Measurements from ENCODE around the gene CNPPD1.

CNPPD1 gene

GRCh38 chr2:219178377-219179175 is 1.9 kb upstream of the CNPPD1 start:
- no peak for DNase-seq

GRCh38 chr2:219177552-219178376 is 1.0 kb upstream of the CNPPD1 start, which contains the start of gene RETREG2:
Gene RETREG2 (plus strand): TSS chr2:219178275. CDS start chr2:219178353, 78 bp downstream.
- DNase-seq, result peak; percentile 74

GRCh38 chr2:219175928-219176817 is 552 bp downstream of the CNPPD1 start:
- DNase-seq, result peak; percentile 45

- DNase-seq, result no peak
Observed at GRCh38 chr2:219175486-219175885, 1.2 kb downstream of the CNPPD1 start.

- no peak for DNase-seq
Observed at GRCh38 chr2:219174801-219175200, 1.9 kb downstream of the CNPPD1 start.

DNA sequence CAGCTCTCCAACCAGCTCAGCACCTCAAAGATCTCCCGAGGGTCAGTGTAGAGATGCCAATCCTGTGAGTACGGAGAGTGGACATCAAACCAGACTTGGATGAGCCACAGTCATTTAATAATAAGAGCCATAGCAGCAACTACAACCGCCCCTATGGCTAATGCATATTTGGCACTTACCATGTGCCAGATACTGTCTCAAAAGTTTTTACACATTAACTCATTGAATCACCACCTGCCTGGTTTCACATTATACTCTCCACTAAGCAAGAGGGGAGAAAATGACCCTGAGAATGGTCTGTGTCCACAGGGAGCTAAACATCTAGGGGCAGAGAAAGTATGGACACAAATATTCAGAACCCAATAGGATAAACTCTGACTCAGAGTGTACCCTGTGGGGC is 2.6 kb downstream of the CNPPD1 start:
- no peak for DNase-seq

DNA sequence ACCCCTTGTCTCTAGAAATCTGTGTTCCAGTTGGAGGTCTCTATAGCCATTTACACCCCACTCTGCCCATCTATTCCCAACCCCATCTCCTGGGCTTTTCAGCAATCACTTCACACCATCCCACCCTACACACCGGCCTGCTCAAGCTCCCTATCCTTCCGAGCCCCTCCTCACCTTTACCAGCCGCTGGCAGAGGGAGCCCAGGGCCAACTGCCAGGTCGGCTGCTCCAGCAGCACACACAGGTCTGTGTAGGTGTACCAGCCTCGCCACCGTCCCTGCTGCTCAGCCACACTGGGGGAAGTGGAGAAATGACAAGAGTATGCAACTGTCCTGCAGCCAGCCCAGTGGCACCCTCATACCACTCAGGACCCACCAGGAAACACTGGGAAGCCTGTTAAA is 3.5 kb downstream of the CNPPD1 start:
- DNase-seq, result no peak

GRCh38 chr2:219172231-219173154 is 4.2 kb downstream of the CNPPD1 start:
- DNase-seq, result no peak

GRCh38 chr2:219171231-219171651 is 5.5 kb downstream of the CNPPD1 start:
- DNase-seq, result peak; percentile 2

DNA sequence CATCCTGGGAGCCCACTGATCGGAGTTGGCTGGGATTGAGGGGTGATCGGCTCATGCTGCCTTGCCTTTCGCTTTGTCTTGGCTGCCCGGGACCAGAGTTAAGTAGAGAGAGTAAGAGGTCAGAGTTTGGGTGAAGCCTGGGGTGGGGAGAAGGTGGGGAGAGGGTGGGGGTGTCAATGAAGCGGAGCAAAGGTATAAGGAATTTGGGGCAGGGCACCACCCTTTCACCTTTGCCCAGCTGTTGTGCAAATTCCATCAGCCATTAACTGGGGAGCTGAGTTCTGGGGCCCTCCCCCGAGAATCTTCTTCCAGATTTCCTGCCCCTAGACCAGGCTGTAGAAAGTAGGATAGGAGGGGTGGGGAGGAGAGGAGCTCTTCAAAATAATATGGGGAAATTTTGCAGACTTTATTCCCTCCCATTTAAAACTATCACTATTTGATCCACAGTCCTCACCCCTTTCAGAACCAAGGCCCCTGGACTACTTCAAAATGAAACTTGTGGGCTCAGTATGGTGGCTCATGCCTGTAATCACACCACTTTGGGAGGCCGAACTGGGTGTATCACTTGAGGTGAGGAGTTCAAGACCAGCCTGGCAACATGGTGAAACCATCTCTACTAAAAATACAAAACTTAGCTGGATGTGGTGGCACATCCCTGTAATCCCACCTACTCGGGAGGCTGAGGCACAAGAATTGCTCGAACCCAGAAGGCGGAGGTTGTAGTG is 6.6 kb downstream of the CNPPD1 start, which contains the start of gene SLC23A3:
Gene SLC23A3, minus strand, starts transcription at position 100 of the 725 bp plus-strand sequence. Its CDS starts 45 bp downstream, at position 55.
- no peak for DNase-seq

DNA sequence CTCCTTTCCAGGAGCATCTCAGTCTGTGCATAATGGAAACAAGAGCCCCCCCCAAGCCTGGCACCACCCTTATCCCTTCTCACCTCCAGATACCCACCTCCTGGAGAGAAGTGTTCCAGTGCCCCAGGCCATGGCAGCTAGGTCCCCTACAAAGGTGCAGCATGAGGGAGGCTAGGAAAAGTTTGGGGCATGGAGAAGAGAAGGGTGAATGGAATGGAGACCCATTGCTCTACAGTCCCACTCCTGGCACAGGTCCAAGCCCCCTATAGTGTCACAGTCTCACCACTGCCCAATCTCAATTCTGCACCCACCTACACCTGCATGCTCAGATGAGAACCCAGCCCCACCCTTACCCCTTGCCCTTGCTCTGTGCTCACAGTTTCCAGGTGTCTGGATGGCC is 7.8 kb downstream of the CNPPD1 start:
- no peak for DNase-seq

DNA sequence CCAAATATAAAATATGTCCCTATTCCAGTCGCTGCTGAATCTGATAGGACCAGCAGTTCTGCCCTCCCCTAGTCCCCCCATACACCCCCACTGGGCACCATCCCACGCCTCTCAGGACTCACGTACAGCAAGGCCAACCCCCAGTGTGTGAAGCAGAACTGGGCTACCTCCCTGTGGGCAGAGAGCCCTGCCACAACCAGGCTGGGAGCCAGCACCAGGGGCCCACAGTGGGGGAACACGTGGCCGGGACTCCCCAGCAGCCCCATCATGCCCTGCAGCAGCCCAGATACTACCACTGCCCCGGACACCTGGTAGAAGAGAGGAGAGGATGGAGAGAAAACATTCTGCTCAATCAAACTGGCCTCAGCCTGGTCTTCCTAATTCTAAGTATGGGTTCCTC is 8.2 kb downstream of the CNPPD1 start:
- no peak for DNase-seq

DNA sequence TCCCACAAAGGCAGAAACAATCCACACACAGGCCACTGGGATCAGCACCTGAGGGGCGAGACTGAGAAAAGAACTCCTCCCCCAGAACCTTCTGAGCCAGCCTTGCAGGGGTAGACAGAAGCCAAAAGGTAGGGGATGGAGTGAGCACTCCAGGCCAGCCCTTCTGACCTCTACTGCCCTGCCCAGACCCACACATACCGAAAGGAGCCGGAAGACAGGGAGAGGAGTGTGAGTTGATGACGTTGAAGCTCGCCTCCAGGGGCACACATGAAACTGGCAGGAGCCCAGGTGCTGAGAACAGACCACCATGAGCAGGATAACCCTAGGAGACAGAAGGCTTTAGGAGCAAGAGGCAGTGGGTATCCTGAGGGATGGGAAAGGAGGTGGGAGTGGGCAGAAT is 8.7 kb downstream of the CNPPD1 start:
- DNase-seq, result no peak

DNA sequence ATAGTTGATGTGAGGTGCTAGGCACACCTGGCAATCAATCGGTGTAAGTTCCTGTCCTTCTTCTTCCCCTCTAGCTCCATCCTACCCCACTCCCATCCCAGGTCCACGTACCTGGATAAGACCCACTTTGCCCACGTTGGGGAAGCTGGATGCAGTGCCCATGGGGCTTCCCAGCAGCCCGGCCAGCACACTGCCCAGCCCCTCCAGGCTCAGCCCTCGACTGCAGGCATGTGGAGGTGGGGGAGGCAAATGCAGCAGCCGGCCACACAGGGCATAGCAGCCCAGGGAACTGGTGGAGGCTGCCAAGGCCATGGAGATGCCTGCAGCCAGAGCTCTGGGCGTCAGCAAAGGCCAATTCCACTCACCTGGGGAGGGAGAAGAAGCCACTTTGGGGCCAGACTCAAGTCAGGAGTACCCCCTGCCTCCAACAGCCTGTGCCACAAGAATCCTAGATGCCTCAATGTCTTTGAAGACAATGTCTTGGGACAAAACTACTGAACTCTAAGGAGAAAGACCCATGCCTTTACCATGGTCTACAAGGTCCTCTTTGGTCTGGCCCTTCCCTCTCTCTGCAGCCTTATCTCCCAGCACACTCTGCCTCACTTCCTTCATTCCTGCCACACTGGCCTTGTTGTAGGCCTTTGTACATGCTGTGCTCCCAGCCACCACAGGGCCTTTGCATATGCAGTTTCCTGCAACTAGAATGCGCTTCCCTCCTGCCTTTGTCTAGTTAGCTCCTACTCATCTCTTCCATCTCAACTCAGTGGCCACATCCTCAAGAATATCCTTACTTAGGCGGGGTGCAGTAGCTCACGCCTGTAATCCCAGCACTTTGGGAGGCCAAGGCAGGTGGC is 11.4 kb downstream of the CNPPD1 start:
- DNase-seq, result no peak

DNA sequence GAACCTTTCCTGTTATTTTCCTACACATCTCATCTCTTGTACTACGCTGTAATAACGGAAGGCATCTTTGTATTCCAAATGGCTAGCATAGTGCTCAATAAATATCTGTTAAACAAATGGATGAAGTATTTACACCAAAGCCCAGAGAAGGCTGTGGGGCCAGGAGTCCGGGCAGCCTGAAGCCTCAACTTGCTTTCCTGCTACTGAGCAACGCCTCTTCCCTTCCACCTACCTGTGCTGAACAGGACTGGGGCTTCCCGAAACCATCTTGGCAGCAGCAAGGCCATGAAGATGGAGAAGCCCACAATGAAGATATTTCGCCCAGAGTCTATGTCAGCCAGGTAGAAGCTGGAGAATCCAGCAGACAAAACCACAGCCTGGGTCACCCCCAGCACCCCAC is 13.6 kb downstream of the CNPPD1 start:
- no peak for DNase-seq

DNA sequence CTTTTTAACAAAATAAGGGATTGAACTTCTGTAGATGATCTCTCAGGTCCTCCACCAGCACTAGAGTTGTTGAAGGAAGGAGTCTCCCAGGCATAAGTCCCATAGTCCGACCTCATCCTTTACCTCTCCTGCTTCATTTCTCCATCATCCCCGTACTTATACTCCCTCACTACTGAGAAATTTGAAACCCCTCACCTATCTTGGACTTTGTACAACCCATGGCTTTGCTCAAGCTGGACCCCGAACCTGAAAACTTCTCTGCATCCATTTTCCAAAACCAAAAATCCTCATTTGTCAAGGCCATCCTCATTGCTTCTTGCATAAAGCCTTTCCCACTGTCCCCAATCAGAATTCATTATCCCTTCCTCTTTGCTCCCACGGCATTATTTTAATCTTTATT is 15.6 kb downstream of the CNPPD1 start:
- no peak for DNase-seq

DNA sequence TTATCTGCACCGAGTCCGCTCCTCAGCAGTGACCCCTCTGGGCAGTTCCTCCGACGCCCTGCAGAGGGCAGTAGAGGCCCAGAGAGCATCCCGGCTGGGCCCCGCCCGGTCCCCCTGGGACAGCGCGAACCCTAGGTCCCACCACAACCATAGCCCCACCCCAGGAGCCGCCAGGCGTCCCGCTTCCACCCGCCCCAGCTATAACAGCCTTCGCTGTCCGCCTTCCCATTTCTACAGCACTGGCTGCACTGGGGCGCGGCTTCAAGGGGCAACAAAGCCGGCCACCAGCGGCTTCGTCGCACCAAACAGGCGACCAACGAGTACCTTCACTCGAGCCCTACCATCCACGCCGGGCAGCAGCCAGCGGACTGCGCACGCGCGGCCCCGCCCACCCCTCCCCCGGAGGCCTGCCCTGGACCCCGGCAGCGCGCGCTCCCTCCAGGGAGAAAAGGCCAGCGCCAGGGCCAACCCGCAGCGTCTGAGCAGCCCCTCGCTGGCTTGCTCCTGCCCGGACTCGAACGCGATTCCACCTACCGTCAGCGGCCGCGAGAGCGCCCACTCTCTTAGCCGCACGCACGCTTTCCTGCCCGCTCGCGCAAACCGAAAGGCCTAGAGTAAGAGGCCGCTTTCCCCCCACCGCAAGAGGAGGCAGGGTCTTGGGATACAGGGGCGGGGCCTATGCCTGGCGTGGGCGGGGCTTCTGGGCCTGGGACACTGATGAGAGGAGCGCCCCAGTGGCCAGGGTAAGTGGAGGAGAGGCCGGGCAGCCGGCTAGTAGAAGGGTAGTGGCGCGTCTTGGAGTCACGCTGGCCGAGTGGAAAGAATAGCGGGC is 16.3 kb downstream of the CNPPD1 start, which contains the start of gene NHEJ1:
Gene NHEJ1, minus strand, starts transcription at position 630 of the 832 bp plus-strand sequence. CDS start 2,453 bp downstream, outside the sequence.
- DNase-seq, result peak; percentile 77

GRCh38 chr2:219159771-219160185 is 16.9 kb downstream of the CNPPD1 start:
- DNase-seq, result no peak

DNA sequence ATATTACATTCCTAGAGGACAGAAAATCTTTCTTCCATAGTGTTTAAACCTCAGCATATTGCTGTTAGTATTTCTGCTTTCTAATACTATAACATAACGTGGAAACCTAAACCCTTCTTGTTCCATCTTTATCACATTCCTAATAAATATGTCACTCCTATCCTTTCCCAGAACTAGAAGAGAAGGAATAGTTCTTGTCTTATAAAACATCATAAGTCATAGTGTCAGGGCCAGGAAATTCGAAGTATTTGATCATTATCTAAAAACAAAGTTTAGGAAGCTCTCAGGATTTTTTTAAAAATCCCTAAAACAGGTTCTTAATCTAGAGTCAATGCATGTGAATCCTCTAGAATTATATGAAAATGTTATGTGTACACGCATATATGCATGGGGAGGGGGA is 18.1 kb downstream of the CNPPD1 start:
- no peak for DNase-seq

All from NCI-H1105 treated with DMSO at 0.1 percent for 48 hours (cell line).